NCI-H1694 (cell line): Measurements from ENCODE around the gene ITGB1.
"Not testable (repeated sequence)": the region's sequence is repeated elsewhere in the genome, so short reads cannot be mapped to it uniquely, and the experiment has no call there.

Experiments
- DNase-seq: peaks from one replicate; lab custom pipeline; 2025; lab: John Stamatoyannopoulos, UW

ITGB1 gene

GRCh38 chr10:32958085-32959005 lies at the start of gene ITGB1:
Gene ITGB1 (minus strand): TSS chr10:32958230. CDS start chr10:32935558, 22,672 bp downstream.
- peak; percentile 79 for DNase-seq

GRCh38 chr10:33006342-33006887 lies 48.4 kb upstream of the ITGB1 start:
- DNase-seq = no peak

DNA sequence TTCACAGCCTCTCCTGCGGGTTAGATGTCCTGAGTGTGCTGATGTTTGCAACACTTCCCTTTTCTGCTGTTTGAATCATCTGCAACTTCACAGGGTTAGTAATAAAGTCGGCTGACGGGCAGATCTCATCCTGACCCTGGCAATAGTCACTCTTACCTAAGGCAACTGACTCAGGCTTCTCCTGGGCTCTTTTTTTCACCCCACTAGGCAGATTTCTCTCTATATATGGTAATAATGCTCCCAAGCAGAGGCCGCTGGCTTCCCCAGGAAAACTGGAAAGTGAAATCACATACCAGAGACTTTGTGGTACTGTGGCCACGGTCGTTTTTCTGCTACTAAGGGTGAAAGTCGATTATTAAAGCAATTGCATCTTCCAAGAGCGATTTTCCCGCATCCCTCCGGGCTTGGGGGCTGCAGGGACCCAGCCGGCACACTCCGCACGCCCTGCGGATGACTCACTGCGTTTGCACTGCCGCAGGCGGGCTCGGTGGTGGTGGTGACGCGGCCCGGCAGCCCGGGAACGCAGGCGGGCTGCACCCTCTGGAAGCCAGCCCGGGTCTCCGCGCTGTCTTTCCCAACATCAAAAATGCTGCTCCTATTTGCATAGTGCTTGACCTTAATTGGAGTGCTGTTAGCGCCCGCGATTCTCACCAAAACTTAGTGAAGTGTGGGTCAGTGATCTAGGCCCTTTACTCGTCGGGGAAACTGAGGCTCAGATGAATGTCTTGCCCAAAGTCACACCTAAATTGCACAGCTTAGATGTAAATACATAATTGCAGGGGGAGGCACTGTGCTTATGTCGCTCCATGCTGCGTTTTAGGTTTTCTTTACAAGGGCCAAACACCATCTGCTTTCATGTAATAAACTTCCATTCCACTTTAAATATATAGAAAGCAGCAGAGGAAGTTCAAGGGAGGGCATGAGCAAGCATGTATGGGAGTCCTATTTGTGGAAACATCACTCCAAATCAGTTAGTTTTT lies 47.6 kb upstream of the ITGB1 start:
- DNase-seq = peak; percentile 63

DNA sequence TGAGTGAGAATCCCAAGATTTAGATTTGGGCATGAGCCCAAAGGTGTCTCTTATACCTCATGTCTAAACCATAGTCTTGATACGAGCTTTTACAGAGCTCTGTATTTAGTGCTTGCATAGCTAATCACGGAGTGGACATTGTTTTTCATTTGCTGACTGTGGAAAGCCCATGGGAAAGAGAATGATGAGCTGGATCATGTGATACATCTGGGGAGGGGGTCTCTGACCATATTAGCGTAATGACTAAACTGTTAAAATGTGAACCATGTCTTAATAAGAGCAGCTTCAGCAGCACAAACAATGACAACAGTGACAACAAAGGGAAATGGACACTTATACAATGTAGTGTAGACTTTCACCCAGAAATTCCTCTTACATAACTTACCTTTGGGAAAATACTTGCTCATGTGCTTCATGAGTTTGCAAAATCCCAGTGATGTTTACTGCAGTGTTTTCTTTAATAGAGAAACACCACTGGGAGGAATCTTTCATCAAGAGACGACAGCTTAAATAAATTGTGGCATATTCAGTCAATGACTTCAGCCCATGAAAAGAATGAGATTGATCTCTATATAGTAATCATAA lies 44.0 kb upstream of the ITGB1 start:
- DNase-seq = no peak

GRCh38 chr10:32998060-32998581 lies 40.1 kb upstream of the ITGB1 start:
- DNase-seq = not testable (repeated sequence)

DNA sequence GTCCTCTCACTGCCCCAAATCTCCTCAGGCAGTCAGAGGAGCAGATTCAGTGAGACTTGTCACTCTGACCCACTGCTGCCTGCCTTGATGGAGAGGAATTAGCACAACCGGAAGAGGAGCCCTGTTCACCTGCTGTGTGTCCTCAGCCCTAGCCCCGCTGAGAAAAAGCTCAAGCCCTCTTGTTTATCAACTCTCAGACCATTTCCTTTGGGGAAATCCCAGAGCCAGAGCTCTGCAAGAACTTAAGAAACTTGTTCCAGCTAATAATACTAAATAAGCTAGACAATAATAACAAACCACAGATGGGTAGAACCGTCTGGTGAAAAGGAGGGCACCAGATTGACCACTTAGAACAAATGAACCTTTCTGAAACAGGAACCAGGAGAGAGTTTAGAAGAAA lies 37.7 kb upstream of the ITGB1 start:
- DNase-seq = no peak

DNA sequence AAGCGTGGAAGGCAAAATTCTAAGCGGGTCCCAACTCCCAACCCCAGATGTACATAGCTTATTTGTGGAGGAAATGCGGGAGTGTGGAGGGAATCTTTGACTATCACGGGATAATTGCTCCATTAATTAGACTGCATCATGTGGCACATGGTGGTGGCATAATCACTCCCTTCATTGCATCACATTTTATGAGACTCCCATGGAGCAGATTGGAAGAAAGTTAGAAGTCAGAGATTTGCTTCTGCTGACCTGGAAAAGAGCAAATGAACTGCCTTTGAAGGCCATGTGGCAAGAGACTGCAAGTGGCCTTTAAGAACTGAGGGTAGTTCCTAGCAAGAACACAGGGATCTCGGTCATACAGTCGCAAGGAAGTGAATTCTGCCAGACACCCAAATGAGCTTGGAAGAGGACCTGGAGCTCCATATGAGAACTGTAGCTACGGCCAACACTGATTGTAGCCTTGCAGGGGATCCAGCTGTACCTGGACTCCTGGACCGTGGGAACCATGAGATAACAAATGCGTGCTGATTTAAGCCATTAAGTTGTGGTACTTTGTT lies 37.1 kb upstream of the ITGB1 start:
- DNase-seq = no peak

DNA sequence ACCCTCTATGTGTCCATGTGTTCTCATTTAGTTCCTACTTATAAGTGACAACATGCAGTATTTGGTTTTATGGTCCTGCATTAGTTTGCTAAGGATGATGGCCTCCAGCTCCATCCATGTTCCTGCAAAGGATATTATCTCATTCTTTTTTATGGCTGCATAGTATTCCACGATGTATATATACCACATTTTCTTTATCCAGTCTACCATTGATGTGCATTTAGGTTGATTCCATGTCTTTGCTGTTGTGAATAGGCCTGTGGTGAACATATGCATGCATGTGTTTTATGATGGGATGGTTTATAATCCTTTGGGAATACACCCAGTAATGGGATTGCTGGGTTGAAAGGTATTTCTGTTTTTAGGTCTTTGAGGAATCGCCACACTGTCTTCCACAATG lies 36.6 kb upstream of the ITGB1 start:
- DNase-seq = not testable (repeated sequence)

- DNase-seq = not testable (repeated sequence)
Observed at GRCh38 chr10:32992310-32992709, 34.3 kb upstream of the ITGB1 start.

DNA sequence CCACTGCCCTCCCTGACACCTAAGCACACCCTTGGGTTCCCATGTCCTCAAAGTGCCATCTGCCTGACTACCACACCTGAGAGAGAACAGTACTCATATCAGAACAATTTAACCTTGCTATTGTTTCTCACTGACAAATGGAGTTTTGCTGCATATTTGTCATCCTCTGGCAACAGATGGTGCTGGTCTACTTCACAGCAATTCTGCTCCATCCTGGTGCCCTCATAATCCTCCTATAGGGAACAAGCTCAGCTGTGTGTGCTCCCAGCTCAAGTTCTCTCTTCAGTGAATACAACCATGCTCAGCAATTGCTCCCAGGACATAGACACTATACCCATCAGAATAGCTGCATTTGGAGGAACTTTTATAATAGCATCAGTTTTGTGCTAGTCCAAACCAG lies 32.8 kb upstream of the ITGB1 start:
- DNase-seq = no peak

- DNase-seq = no peak
Observed at GRCh38 chr10:32988604-32989003, 30.6 kb upstream of the ITGB1 start.

- DNase-seq = no peak
Observed at GRCh38 chr10:32987172-32987571, 29.1 kb upstream of the ITGB1 start.

DNA sequence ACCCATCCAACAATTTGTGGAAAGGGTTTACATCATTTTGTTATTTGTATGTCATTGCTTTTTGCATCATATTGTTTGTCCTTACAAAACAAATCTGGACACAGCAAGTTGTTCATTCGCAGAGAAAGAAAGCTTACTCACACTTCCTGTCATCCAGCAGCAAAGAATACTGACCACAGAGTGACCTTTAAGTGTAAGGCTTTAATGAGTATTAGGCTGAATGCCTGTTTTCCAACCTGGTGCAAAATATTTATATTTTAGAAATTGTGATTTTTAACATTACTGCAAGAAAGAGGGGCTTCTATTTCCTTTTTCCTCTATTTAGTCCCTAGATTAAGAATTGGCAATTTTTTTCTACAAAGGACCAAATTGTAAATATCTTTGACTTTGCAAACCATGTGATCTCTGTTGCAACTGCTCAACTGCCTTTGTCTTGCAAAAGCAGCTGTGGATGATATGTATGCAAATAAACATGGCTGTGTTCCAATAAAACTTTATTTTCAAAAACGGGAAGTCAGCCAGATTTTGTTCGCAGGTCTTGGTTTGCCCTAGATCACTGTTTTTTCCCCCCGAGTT lies 27.8 kb upstream of the ITGB1 start:
- no peak for DNase-seq

GRCh38 chr10:32985341-32985764 lies 27.3 kb upstream of the ITGB1 start:
- DNase-seq = no peak

GRCh38 chr10:32984003-32984600 lies 26.1 kb upstream of the ITGB1 start:
- DNase-seq = no peak

DNA sequence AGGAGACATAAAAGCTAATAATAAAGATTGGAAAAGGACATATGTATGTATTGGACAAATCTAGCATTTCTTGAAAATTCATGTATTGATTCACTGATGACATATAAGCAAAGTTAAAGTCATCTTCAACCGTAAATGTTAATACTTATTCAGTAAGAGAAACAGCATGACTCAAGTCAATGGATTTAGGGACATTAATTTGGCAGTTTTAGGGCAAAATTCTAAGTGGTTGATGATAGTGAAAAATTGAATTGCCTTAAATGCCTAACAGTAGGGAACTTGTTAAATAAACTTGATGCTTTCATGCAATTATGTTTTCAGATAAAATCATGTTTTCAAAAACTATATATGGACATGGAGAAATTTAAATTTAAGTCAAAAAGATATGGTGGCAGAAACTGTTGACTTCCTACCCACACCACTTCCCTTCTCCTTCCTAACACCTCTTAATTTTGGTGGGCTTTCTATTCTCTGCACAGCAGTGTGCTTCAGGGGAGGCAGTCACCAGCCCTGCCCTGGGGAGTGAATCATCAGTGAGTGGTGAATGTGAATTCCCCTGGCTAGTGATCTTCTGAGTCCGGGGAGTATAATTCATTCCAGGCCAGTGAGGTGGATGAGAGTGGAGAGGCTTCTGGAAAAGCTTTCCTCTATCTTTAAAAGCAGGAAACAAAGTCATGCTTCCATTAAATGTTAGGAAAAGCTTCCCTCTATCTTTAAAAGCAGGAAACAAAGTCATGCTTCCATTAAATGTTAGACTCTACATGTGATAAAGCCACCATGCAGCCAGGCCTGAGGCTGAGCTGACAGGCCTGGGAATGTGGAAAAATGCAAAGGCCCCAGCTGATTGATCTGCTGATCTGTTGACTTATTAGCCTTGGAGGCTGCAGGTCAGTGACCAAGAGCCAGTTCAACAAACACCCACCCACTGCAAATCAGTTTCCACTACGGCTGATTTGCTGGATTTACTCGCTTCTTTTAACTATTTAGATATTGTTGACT lies 25.2 kb upstream of the ITGB1 start:
- no peak for DNase-seq

- DNase-seq = no peak
Observed at GRCh38 chr10:32982293-32982709, 24.3 kb upstream of the ITGB1 start.

DNA sequence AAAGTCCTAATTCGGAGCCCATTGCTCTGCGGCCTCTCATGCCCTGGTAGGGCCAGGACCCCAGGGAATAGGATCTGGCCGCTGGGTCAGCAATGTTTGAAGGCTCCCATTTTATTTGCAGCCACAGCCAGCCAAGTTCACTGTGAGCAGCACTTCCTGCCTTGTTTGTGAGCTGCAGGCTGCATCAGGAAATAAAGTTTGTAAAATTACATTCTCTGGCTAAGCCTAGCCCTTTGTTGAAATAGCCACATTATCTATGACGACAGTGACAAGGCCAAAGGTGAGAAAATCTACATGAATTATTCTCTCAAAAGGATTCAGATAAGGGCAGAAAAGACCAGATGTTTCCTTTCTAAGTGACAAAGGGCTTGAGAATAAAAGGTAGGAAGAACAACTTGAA lies 23.7 kb upstream of the ITGB1 start:
- DNase-seq = no peak
